T-helper 17 cell (primary cell): ENCODE data around the gene CCDC88A. TPM values are rescaled to one million over a fixed set of nuclear protein-coding genes. Genes with fewer than 3 reads are reported as not detected.

Experiments
- ATAC-seq: fragments of 150-1000 bp; cut with Tn5 transposase; 2 replicates; pipeline ENCODE4 v1.10.0; 2021; ENCODE audit warnings: mild to moderate bottlenecking, moderate library complexity
- DNase-seq, 3 donors: peaks; one replicate each; pipeline versions ENCODE4 v3.0.0 to v3.0.0-alpha.2; 2020 to 2021
- H3K9me3 ChIP-seq: one replicate; pipeline ENCODE4 v1.7.0; 2013; ENCODE audit warnings: low read length, mild to moderate bottlenecking; ENCODE audit not compliant: control insufficient read depth, poor library complexity, severe bottlenecking
- H3K27ac Mint-ChIP-seq: one replicate; pipeline ENCODE4 v1.8.0; 2022; ENCODE audit warnings: mild to moderate bottlenecking, moderate library complexity, mixed read lengths
- H3K27me3 Mint-ChIP-seq: one replicate; pipeline ENCODE4 v1.8.0; 2022; ENCODE audit warnings: mixed read lengths
- H3K36me3 Mint-ChIP-seq: one replicate; pipeline ENCODE4 v1.8.0; 2022; ENCODE audit warnings: low read depth, mixed read lengths
- H3K4me1 Mint-ChIP-seq: one replicate; pipeline ENCODE4 v1.8.0; 2022; ENCODE audit warnings: mild to moderate bottlenecking, mixed read lengths
- H3K4me3 Mint-ChIP-seq: one replicate; pipeline ENCODE4 v1.8.0; 2022; ENCODE audit warnings: mild to moderate bottlenecking, moderate library complexity, mixed read lengths
- total RNA-seq, 4 donors: library from RNA in 2 of 4; stranded (reverse) in 2 of 4; gene quantifications; one replicate each; pipeline ENCODE4 v1.2.3 and lab custom pipeline; 2022 to 2026

CCDC88A gene
- total RNA-seq, 2 donors from 2014 or later: 10.8 to 15.2 TPM

DNA sequence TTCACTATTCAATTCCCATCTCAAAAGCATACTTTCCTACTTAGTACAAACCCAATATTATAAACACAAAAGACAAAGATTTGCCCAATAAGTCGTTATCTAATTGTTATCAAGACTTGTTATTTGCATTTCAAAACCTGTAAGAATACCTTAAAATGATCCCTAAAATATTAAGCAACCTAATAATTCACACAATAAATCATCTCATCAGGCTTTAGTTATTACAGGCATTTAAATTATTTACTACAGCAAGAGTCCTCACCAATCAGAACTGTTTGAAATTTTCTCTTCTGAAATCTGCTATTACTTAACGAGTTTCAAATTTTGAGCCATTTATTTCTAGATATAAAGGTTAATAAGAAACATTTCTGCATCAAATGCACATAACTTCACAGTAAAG, 1.6 kb downstream of the CCDC88A start:
- H3K27me3 Mint-ChIP-seq: peaks cover 3% of the 10 kb centered on the region
- no peak for DNase-seq
- H3K36me3 Mint-ChIP-seq: no peaks in the 10 kb centered on the region
- H3K9me3 ChIP-seq: no peaks in the 10 kb centered on the region
- peak overlapping the region; percentile 94 for H3K4me3 Mint-ChIP-seq
- peak overlapping the region; percentile 83 for H3K27ac Mint-ChIP-seq
- no peak for ATAC-seq
- H3K4me1 Mint-ChIP-seq: peaks cover 31% of the 10 kb centered on the region

DNA sequence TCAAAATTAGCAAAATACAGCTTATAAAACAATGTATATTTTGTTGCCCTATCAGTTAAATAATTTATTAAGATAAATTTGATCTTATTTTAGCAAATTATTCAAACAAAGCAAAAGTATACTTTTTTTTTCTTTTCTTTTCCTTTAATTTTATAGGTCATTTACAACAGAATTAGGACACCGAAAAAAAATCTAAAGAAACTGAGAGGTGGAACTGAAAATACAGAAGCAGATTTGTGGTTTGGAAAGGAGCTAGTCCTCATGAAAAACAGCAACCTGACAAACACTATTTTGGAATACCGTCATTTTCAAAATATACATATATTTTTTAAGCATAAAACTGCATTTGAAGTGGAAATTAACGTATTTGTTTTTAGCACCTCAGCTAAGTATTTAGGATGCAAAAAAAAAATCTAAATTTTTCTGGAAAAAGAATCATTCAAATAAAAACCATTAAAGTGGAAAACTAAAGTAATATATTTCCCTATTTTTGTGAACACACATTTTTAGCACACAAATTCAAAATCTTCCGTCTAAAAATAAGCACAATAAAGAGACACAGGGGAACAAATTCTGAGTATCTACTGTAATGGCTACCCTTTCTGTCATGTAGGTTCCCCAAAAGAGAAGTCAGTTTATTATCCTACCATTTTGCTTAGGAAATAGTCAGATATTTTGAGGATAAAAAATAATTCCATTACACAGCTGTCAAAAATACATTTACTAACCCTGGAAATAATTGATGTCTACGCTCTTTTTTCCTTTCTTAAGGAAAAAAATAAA, 2.7 kb downstream of the CCDC88A start:
- no peak for DNase-seq
- H3K4me1 Mint-ChIP-seq: peaks cover 28% of the 10 kb centered on the region
- ATAC-seq: no peak
- no peaks in the 10 kb centered on the region for H3K27me3 Mint-ChIP-seq
- H3K27ac Mint-ChIP-seq: no peak overlapping the region
- no peaks in the 10 kb centered on the region for H3K9me3 ChIP-seq
- no peak overlapping the region for H3K4me3 Mint-ChIP-seq
- H3K36me3 Mint-ChIP-seq: no peaks in the 10 kb centered on the region

DNA sequence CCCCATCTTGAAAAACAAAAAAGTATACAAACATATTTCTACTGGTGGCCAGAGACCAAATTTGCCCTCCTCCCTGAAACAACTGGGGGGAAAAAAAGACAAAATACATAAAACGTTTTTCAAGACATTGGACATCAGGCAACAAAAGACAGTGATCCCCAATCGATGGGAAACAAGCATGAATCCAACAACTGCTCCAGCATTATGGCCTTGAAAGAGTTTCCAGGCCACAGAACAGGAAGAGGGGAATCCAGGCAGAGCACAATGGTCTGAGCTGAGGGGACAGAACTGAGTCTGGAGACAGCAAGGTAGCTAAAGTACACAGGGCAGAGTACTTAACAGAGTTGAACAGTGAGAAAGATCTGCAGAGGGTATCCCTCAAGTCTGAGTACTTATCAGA, 4.4 kb downstream of the CCDC88A start:
- ATAC-seq (no peak), DNase-seq (no peak)
- H3K36me3 Mint-ChIP-seq: no peaks in the 10 kb centered on the region
- no peak overlapping the region for H3K4me3 Mint-ChIP-seq
- no peaks in the 10 kb centered on the region for H3K9me3 ChIP-seq
- no peaks in the 10 kb centered on the region for H3K27me3 Mint-ChIP-seq
- H3K27ac Mint-ChIP-seq: no peak overlapping the region
- H3K4me1 Mint-ChIP-seq: peaks cover 25% of the 10 kb centered on the region

DNA sequence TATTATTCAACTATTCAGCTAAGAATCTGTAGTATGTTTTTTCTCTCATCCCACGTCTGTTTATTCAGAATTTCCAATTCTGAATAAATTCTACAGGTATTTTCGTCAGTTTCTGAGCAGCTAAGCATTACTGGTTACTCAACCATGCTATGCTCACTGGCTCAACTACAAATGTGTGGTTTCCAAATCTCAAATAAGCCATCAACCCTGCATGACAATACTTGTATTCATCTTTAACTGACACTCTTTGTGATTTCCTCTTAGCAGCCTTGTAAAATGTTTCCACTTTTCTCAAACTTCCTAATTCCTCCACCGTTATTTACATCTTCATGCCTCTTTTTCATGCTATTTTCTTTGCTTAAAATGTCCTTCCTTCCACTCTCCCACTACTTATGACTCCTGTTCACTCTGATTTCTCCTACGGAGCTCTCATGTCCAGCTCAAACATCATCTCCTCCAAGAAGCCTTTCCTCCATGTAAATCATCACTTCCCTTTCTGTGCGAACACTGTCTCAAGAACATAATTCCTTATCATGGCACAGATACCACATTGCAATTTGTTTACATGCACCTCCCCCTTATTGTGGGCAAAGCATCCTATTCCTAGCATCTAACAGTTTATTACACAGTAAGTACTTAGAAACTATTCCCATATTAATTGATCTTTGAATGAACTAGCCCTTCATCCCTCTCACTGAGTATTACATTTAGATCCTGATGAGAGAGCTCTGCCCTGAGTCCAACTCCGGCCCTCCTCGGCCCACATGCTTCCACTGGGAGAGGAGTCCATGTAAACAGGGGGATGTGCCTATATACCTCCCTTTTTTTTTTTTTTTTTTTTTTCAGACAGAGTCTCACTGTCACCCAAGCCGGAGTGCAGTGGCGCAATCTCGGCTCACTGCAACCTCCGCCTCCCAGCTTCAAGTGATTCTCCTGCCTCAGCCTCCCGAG, 10.5 kb downstream of the CCDC88A start:
- Mint-ChIP-seq H3K36me3 (peaks cover 3% of the 10 kb centered on the region), H3K4me1 (peaks cover 11% of the 10 kb centered on the region), H3K27me3 (no peaks in the 10 kb centered on the region), H3K27ac (no peak overlapping the region), H3K4me3 (no peak overlapping the region)
- ATAC-seq (no peak), DNase-seq (no peak)
- H3K9me3 ChIP-seq: no peaks in the 10 kb centered on the region

DNA sequence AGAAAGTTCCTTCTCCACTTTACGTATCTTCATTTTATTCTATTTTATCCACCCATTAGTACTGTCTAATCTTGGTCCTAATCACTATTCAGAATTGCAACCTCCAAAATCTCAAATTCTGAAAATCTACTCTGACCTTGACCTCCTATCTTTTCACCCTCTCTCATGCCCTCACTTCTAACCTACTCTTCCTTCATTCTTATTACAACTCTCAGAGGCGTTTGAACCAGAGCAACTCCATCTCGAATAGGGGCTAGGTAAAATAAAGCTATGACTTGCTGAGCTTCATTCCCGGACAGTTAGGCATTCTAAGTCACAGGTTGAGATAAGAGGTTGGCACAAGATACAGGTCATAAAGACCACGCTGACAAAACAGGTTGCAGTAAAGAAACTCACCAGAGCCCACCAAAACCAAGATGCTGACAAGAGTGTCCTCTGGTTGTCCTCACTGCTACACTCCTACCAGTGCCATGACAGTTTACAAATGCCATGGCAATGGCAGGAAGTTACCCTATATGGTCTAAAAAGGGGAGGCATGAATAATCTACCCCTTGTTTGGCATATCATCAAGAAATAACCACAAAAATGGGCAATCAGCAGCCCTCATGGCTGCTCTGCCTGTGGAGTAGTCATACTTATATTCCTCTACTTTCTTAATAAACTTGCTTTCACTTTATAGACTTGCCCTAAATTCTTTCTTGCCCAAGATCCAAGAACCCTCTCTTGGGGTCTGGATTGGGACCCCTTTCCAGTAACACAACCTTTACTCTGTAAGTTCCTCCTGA, 11.4 kb downstream of the CCDC88A start:
- H3K9me3 ChIP-seq: no peaks in the 10 kb centered on the region
- DNase-seq (no peak), ATAC-seq (no peak)
- no peaks in the 10 kb centered on the region for H3K27me3 Mint-ChIP-seq
- H3K4me3 Mint-ChIP-seq: no peak overlapping the region
- peaks cover 11% of the 10 kb centered on the region for H3K4me1 Mint-ChIP-seq
- no peak overlapping the region for H3K27ac Mint-ChIP-seq
- H3K36me3 Mint-ChIP-seq: peaks cover 3% of the 10 kb centered on the region

DNA sequence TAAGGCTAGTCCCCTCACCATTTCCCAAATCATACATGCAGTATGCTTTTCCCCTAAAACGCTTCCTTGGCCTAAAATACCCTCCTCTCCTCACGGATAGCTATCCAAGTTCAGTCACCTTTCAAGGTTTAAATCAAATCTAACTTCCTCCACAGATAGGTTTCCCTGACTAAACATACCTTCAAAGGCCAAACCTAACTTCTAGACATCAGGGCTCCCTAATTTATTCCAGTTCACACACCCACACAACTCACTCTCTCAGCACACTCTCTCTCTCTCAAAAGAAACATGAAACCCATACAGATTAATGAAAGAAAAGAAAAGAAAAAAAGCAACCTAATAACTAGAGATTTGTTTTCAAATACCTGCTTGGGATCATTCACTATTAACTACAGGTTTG, 14.5 kb downstream of the CCDC88A start:
- H3K27ac Mint-ChIP-seq: no peak overlapping the region
- peaks cover 3% of the 10 kb centered on the region for H3K36me3 Mint-ChIP-seq
- no peaks in the 10 kb centered on the region for H3K27me3 Mint-ChIP-seq
- H3K4me3 Mint-ChIP-seq: no peak overlapping the region
- peaks cover 8% of the 10 kb centered on the region for H3K4me1 Mint-ChIP-seq
- H3K9me3 ChIP-seq: no peaks in the 10 kb centered on the region
- DNase-seq (no peak), ATAC-seq (no peak)

DNA sequence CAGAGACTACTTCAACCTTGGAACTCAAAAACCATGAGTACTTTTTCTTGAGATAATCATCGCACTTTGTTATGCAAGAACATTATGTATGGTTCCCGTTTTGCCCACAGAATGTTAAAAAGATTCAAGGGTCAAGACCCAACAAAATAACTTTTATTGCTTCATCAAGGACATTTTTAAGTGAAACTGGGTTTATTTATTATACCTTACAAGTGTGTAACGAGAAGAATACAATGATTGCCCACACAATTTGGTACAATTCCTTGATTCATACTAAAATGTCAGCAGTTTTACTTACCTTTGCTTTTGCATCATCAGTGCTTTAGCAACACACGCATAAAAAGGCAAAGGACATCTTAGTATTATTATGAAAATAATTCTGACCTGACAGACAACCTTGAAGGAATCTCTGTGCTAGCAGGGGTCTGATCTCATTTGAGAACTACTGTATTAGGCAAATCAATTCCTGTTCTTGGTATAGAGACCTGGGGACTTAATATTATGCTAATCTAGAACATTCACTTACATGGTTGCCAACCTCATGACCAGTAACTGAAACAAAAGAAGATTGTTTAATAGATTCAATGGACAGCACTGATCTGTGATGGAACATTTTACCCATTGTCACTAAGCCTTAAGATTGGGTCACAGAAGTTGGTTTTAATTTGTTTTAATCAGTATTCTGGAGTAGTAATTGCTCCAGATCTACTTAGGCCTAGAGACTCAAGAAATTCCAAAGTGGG, 16.2 kb downstream of the CCDC88A start:
- no peaks in the 10 kb centered on the region for H3K9me3 ChIP-seq
- no peaks in the 10 kb centered on the region for H3K27me3 Mint-ChIP-seq
- DNase-seq (no peak), ATAC-seq (no peak)
- no peak overlapping the region for H3K4me3 Mint-ChIP-seq
- no peak overlapping the region for H3K27ac Mint-ChIP-seq
- peaks cover 4% of the 10 kb centered on the region for H3K4me1 Mint-ChIP-seq
- H3K36me3 Mint-ChIP-seq: peaks cover 3% of the 10 kb centered on the region

DNA sequence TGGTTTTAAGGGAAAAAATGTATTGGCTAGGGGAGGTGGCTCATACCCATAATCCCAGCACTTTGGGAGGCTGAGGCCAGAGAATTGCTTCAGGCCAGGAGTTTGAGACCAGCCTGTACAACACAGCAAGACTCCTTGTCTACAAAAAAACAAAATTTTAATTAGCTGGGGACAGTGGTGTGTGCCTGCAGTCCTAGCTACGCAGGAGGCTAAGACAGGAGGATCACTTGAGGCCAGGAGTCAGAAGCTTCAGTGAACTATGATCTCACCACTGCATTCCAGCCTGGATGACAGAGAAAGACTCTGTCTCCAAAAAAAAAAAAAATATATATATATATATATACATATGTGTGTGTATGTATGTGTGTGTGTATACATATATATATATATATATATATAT, 18.5 kb downstream of the CCDC88A start:
- Mint-ChIP-seq H3K27ac (no peak overlapping the region), H3K27me3 (no peaks in the 10 kb centered on the region), H3K36me3 (peaks cover 3% of the 10 kb centered on the region), H3K4me3 (no peak overlapping the region), H3K4me1 (peaks cover 6% of the 10 kb centered on the region)
- DNase-seq: no peak
- no peak for ATAC-seq
- H3K9me3 ChIP-seq: no peaks in the 10 kb centered on the region

DNA sequence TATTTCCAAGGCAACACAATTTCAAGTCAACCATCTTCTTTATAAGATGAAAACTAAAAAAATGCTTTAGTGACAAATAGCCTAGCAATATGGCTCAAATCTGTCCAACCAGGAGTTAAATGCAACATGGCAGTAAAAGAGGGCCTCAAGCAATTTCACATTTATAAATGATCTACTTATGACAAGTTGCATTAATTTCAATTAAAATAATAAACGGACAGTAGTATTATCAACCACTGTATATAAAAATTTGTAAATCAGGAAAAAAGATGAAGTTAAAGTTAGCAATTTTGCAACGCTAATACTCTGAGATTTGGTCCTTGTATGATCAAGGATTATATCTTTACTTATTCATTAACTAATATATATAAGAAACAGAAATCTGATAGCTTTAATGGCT, 19.3 kb downstream of the CCDC88A start:
- peaks cover 3% of the 10 kb centered on the region for H3K36me3 Mint-ChIP-seq
- H3K4me3 Mint-ChIP-seq: no peak overlapping the region
- no peaks in the 10 kb centered on the region for H3K27me3 Mint-ChIP-seq
- no peak overlapping the region for H3K27ac Mint-ChIP-seq
- no peak for DNase-seq
- ATAC-seq: no peak
- H3K9me3 ChIP-seq: no peaks in the 10 kb centered on the region
- H3K4me1 Mint-ChIP-seq: peaks cover 6% of the 10 kb centered on the region

DNA sequence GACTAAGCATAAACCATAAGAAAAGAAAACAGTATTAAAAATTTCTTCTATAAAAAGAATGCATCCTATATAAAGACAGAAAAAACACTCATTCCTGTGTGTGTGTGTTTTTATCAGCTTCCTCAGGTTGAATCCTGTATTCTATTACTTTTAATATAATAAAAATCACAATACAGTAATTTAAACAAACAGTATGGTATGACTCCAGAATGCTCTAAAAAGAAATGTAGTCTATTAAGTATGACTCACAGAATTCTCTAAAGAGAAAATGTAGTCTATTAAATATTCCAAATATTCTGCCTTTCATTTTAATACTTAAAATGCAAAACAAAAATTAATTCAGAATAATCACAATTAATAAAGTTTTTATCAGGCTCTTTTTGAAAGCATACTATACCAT, 19.8 kb downstream of the CCDC88A start:
- Mint-ChIP-seq H3K27ac (no peak overlapping the region), H3K4me1 (peaks cover 2% of the 10 kb centered on the region), H3K36me3 (no peaks in the 10 kb centered on the region), H3K4me3 (no peak overlapping the region), H3K27me3 (no peaks in the 10 kb centered on the region)
- no peak for ATAC-seq
- no peak for DNase-seq
- no peaks in the 10 kb centered on the region for H3K9me3 ChIP-seq

DNA sequence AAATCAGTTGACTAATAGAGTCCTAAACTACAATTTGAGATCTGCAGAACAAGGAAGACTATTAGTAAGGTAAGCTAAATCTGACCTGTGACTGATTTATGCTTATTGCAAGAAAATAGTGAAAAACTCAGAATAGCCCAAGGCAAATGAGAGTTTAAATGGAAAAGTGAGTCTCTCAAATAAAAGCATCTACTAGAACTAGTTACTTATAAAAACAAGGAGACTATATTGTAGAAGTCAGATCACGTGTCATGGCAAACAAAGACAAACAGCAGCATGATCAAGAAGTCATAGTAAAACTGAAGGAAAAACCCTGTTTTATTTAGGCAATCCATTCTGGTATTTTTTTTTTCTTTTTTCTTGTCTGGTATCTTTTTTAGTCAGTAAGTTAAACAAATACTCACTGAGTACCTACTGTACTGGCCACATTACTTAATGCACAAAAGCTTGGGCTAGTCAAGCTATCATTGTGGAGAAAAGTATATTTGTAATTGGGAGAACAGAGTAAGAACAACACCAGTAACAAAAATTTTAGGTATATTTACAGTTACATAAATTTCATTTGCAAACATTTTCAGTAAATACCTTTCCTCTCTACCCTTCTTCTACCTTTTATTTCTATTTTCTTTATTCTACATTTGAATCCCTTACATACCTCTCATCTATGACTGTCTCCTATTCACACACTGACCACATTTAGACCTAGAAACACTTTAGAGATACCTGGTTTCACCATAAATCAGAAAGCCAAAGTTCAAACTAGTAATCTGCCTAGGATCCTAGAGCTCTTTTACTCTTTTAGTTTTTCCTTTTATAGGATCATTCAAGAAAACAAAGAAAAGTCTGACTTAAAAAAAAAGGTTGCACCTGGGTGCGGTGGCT, 23.7 kb downstream of the CCDC88A start:
- DNase-seq (no peak), ATAC-seq (no peak)
- Mint-ChIP-seq H3K4me1 (peaks cover 2% of the 10 kb centered on the region), H3K27me3 (no peaks in the 10 kb centered on the region), H3K27ac (no peak overlapping the region), H3K4me3 (no peak overlapping the region), H3K36me3 (no peaks in the 10 kb centered on the region)
- no peaks in the 10 kb centered on the region for H3K9me3 ChIP-seq
